ENCODE results near the gene MTMR2.

MTMR2 gene

DNA sequence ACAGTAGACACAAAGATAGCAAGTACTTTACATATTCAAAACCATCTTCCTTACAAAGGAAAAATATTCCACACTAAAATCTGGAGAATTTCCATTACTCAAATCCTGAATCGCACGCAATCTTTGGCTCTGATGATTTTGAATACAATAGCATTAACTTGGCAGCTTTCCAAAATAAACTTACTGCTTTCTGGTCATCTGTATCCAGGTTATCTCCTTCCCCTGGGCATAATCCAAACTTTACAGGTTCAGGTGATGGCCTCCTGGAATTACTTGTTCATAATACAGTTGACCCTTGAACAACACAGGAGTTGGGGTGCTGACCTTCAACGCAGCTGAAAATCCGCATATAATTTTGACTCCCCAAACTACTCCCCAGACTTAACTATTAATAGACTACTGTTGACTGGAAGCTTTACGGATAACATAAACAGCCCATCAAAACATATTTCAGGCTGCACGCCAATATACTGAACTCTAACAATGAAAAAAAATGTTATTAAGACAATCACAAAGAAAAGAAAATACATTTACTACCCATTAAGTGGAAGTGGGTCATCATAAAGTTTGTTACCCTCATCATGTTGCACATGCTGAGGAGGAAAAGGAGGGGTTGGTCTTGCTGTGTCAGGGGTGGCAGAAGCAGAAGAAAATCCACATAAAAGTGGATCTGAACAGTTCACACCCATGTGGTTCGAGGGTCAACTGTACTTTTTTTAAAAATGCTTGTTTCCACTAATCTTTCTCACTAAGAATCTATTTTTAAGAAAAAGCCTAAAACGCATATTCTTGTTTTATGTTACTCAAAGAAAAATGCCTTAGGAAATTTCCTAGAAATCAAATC, 6.5 kb downstream of the MTMR2 start:
- DNase-seq, result no peak

DNA sequence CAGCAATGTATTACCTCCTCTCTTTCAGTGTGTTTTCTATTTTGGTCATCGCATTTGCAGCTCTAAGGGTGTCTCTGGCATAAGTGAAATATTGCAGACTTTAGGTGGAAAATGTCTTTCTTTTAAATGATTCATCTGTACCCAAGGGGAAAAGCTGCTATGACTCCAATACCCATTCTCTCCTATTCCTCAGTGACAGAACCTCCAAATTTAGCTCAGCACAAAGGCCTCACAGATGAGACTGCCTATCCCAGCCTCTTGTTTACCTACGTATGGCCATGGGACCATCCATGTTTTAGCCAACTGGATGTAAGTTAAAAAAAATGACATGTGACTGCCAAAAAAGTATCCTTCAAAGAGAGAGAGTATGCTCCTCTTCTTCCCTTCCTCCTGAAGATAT, 7.9 kb downstream of the MTMR2 start:
- no peak for DNase-seq

DNA sequence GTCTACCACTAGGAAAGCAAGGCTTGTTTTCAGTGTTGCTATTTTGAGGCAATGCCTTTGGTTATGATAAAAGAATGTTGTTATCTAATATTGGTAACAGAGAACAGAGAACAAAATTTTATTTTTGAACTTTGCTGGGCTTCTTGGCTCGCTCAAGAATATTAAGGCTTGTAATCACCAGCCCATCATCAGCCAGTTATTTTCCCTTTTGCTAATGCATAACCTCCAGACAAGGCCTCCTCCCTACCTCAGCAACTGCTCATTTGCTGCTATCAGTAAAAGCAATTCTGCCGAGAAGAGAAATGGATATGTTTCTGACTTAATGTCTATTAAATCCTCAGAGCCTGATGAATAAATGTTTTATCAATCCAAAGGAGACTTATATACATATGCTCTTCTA, 8.9 kb downstream of the MTMR2 start:
- no peak for DNase-seq

DNA sequence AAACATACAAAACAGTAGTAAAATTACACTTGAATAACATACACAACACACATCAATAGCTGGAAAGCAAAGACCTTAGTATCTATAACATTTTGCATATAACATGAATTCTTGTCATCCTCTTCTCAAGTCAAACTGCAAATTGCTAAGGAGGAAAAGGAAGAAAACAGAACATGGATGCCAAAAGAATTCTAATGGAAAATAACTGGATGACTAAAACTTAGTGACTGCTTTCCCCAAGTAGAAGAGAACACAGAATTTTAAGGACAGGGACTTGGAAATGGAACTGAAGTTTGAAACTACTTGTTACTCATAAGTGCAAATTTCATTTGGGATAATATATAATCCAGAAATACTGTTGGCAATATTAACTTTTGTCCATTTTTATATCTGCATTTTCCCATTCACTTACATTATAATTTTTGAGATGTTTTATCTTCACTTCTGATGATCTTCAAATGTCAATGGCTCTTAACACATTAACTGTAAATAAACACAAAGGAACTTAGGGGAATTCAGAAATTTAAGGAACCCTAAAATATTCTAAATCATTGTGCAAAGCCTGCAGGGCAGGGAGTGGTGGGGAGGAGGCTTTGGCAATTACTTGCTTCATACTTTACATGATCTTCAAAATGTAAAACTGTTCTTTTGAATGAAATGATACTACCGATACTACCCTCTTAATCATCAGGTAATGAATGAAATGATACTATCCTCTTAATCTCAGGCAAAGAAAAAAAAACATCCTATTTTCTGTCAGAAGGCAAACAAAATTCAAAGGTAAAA, 9.9 kb downstream of the MTMR2 start:
- DNase-seq, result no peak

DNA sequence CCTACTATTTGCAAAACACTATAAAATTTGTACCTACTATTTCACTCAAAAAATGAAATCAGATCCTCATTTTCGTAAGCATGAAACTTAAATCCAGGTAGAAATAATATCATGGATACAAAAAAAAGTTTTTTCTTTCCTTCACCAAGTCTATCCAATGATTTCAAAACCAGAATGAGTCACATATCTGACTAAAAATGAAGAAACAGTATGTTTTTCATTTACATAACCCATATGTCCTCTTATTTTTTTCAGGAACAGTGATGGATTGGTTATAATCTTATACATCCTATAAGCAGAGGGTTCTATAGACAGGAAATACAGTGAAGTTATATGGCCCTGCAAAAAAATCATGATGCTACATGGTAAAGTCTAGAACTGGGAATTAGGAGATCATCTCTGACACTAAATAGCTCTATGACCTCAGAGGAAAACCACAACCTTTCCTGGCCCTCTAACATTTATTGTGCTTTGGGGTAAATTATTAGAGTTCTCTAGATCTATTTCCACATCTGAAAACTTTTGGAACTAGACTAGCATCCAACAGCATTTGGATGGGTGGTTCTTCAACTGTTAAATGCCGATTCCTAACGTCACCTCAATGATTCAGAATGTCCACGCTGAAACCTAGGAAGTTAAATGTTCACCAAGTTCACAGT, 10.9 kb downstream of the MTMR2 start:
- no peak for DNase-seq

DNA sequence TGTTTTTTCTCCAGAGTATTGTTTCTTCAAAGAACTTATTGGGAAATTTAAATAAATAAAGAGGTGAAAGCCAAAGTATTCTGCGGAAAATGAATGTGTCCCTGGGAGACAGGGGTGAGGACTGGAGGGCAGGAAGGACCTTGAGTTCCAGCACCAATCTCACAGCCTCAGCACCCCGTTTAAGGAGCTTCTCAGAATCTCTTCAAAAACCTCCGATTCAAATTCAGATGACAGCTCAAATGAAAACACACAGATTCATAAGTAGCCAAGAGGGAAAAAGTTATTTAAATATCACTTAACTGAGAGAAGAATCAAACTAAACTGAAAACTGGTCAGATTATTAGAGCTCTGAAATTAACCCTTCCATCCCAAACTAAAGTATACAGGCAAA, 12.5 kb downstream of the MTMR2 start:
- DNase-seq, result no peak

DNA sequence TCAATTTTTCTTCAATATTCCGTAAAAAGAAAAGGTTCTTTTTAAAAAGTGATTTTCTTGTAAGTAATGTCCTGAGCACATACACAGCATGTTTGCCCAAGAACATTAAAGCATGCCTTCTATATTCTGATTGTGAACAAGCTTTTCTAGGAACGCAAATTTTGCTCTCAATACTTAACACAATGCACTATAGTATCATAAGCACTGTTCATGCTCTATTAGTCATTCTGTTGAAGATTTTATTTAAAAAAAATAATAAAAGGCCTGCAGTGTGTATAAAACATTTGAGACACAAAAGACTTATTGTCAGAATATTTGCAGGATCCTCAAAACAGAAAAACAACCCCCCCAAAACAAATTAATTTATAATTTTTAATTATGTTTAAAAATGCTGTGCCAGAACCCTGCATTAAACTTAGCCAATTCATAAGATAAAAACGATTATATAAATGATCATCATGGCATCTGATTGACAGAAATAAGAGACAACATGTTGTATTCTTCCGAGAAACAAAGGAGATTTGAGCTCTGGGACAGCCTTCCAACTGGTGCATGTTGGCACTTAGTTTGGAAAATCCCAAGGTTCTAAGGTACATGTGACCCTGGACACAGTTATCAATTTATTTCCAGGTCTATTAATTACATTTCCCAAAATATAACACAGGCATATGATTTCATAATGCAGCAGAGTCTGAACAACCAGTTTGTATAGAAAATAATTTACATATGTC, 13.1 kb downstream of the MTMR2 start:
- no peak for DNase-seq

DNA sequence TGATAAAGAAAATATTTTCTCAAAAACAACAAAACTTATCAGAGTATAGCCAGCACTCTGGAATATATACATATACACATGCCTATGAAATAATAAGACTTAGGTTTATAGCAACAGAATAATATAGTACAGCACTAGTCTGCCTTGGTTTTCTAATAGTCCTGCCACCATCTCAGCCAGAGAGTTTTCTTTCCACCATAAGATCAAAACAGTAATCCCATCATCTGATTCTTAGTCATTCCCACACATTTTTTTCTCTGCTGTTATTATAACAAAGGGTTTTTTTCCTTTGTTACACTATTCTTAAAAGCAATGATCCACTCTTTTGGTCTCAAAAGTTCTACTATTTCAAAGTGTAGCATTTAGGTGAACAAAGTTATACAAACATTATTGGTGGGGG, 15.1 kb downstream of the MTMR2 start:
- DNase-seq, result no peak

DNA sequence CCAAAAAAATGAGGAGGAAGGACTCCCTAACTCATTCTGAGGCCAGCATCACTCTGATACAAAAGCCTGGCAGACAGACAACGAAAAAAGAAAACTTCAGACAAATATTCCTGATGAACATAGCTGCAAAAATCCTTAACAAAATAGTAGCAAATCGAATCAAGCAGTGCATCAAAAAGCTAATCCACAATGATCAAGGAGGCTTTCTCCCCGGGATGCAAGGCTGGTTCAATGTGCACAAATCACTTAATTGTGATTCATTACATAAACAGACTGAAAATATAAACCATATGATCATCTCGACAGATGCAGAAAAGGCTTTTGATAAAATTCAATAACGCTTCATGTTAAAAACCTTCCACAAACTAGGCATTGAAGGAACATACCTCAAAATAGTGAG, 16.4 kb downstream of the MTMR2 start:
- no peak for DNase-seq

DNA sequence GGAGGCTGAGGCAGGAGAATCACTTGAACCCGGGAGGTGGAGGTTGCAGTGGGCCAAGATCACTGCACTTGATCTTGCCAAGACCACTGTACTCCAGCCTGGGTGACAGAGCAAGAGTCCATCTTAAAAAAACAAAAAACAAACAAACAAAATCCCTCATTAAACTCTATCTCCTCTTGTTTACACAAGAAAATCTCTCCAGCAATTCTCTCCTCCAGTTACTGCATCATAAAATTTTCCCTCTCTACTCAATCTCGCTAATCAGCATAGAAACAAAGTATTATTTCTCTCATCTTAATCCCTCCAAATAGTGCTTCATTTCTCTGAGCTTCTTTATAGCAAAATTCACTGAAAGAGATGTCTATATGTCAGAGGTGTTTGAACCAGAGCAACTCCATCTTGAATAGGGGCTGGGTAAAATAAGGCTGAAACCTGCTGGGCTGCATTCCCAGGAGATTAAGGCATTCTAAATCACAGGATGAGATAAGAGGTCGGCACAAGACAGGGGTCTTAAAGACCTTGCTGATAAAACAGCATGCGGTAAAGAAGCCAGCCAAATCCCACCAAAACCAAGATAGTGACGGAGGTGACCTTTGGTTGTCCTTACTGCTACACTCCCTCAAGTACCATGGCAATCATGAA, 19.8 kb downstream of the MTMR2 start:
- DNase-seq, result no peak

DNA sequence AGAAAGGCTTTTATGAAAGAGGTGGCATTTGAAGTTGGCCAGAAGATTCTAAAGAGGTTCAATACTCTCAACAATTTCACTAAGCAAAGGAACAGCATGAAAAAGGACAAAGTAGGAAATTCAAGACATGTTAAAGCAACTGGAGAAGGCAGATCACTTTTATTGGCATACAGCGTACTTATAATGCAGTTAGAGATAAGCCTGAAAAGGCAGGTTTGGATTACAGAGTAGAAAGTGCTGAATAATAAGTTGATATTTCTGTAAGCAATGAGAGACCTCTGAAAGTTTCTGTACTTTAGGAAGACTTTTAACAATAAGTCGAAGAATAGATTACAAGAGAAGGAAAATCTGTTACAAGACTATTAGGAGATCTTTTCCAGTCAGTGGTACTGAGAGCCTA, 25.1 kb downstream of the MTMR2 start:
- DNase-seq, result no peak

DNA sequence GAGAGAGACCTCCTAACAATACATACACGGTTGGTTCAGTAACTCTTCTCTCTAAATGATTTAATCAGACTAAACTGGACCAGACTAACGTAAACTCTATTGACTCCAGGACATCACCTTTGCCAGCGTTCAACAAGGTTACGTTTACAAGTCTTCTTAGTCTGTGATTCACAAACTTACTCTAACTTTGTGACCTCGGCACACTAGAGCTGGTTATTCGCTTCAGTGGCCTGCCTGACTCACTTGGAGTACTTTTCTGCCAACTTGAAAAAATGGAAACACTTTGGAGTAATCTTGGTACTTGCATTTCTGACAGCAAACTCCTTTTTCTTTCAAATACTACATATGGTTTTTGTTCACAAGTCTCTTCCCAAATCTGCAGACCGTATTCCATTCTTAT, 26.2 kb downstream of the MTMR2 start:
- DNase-seq, result no peak

DNA sequence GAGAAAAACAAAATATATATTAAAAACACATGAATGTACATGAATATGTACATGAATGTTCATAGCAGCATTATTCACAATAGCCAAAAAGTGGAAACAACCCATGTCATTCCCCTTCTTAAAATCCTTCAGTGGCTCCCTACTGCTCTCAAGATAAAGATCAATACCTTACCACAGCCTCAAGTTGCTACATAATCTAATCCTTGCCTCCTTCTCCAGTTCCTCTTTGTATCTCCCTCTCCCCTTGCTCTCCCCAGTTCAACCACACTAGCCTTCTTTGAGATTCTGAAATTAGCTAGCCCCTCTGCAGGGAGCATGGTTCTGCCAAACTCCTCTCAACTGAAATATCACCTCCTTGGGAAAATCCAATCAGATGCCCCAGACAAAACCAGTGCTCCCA, 28.1 kb downstream of the MTMR2 start:
- DNase-seq, result no peak

DNA sequence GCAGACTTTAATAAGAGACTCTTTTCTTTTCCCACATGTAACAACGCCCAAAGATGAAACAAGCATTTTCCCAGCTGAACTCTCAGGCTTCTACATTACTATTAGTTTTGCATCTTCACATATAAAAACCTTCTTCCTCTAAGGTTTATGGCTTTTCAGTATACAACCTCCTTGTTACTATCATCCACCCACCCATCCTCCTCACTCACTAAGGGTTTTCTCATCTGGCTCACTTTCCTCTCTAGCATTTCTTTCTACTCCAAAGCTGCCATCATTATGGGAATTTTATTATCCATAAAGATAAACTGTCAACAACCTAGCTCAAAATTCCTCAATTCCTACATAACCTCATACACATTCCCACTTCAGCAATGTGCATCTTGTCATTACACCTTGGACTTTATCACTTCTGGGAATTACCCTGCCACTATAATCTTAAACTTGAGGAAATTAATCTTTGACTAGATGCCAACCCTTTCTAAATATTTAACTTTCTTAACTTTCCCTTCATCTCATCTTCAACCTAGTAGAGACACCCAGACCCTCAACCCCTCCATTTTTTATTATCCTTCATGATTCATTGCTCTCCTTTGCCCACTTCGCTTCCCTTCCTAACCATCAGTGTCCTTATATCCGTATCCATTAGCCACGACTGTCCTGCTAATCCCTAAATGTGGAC, 30.9 kb downstream of the MTMR2 start:
- DNase-seq, result no peak

DNA sequence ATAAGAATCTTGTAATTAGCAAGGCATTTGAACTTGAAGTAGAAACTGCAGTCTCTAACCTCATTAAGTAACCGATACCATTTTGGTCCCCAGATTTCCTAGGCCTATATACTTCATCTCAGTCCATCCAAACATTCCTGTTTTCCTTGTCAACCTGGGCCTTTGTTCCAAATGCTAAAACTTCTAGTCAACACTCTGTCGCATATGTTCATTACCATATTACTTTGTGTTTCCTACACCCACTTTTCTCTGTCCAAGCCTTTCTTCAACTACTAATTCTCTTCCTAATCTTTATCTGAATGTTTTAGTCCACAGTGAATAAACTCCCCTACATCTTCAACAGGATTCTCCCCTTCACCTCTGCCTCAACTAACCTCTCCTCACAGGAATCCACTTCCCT, 31.4 kb downstream of the MTMR2 start:
- no peak for DNase-seq

DNA sequence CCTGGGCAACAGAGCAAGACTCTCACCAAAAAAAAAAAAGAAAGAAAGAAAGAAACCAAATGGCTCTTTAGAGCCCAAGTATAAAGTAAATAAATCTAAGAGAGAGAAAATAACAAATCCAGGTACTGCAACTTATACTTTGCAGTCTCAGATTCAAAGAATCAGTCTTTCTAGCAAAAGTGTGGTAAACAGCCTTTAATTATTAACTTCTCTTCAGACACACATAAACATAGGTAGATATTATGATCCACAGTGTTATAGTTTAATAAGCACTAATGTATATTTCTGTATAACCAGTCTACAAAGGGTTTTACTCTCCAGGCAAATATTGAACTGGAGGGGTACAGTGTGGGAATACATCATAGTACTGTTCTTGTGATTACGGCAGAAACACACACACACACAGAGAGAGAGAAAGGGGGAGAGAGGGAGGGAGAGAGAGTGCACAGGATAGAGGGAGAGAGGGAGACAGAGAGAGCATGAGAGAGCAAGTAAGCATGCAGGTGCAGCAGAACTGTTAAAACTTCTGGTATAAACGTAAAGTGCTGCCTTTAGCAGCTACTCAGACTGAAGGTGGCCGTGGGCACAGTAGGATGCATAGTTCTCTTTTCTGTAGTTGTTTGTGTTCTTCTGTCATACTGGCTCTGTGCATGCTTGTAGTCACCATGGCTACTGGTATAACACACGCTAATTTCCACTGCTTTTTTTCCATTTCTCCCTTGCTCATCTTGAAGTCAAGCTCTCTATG, 32.3 kb downstream of the MTMR2 start:
- no peak for DNase-seq

DNA sequence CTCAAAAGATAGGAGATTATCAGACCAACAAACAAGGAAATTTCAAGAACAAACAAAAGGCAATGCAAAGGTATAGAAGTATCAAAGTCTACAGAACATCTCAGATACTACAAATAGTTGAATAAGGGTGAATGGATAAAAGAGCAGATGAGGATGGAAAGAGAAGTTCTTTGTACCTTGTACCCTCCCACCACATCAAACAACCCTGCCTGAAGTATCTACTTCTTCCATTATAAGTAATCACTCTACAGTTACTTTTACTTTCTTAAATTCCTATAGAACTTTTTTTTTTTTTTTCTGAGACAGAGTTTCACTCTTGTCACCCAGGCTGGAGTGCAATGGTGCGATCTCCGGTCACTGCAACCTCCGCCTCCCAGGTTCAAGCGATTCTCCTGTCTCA, 35.1 kb downstream of the MTMR2 start:
- no peak for DNase-seq

DNA sequence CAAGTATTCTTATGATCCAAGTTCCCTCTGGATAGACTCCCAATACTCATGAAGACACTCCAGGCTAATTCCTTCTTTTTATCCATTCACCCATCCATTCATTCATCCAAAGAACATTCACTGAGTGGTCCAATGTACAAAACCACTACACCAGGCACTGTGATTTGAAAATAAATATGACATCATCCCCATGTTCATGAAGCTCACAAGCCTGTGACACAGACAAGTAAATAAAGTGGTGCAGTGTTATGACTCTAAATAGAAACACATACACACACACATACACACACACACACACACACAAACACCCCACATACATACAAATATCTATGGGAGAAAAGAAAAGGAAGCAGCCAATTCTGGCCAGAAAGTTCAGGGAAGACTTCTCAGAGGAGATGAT, 35.5 kb downstream of the MTMR2 start:
- no peak for DNase-seq

DNA sequence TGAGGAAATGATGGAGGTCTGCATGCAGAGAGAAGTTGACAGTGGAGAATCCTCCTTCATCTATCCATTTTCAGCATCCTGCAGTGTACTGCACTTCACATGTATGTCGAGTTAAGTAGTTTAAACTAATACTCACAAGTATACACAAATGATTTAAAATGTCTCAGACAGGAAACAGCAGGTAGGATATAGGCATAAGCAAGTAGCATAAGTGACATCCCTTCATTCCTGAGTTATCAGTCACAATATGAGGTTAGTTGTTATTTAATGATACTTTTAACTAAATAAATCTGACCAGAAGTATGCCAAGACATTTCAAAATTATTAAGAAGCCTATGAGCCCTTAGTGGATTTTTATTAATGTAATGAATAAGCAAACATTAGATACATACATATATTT, 37.4 kb downstream of the MTMR2 start:
- no peak for DNase-seq

DNA sequence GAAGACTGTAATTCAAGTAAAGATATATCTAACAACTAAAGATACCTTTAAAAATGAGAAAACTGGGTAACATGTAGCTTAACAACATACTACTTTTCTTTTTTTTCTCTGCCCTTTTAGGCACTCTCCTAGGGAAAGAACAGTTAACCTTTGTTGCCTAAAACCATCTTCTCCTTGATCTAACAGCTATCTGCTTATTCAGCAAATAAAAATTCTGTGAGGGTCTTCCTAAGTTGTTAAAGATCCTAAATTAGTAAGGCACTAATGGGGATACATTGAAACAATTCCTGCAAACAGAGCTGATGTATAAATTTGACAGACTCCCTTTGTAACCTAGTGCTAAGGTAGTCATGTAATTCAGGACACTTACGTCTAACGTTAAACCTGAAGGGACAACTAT, 39.1 kb downstream of the MTMR2 start:
- no peak for DNase-seq

DNA sequence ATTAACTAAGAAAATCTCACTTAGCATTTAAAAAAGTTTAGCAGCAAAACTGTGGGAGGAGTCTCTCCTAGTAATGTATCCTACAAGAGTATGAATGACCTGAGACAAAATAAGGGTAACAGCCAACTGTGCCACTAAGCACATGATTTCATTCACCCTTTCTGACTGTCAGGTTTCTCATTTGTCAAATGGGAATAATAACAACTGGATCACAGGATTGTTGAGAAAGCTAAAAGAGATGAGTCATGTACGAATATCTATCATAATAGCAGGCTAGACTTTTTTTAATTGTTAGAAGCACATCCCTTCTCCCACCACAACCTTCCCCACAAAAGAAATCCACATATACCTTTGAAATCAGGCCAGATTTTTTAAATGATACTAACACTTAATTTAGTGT, 39.5 kb downstream of the MTMR2 start:
- DNase-seq, result no peak

All from DMS 273 treated with DMSO at 0.1 percent for 48 hours (cell line).